ENCODE results near the gene SPACDR. TPM values are rescaled to one million over a fixed set of nuclear protein-coding genes. Genes with fewer than 3 reads are reported as not detected.

Gene SPACDR
- total RNA-seq, 1 experiment from 2014 or later: 2.9 TPM

DNA sequence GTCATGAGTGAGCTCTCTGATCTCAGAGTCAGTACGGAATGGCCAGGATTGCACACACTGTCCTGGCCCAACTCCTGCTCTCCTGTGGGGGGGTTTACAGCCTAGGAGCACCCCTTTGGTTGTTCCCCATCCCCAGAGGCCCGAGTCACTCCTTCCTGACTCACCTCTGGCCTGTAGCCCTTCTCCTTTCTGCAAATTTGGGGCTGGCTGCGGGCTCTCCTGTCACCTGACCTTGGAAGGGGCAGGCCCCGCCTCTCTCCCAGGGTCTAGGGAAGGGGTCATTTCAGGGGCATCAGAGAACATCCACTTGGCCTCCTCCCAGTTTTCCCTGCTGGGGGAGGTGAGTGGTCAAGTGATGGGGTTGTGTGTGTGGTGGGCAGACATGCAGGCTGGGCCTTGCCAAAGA is 21.4 kb upstream of the SPACDR start:
- Histone ChIP-seq H3K4me1 (ENCODE audit: insufficient read depth, low read length, poor library complexity, severe bottlenecking) (peaks cover 10% of the 10 kb centered on the region), H3K27me3 (replicated peaks; ENCODE audit: insufficient read depth, low read depth, low read length, poor library complexity) (no peaks in the 10 kb centered on the region), H3K27ac (ENCODE audit: low read depth, low read length, poor library complexity, severe bottlenecking) (no peak overlapping the region), H3K36me3 (ENCODE audit: insufficient read depth, low read length, poor library complexity, severe bottlenecking) (no peaks in the 10 kb centered on the region), H3K4me3 (ENCODE audit: low read depth, low read length, poor library complexity, severe bottlenecking) (no peak overlapping the region), H3K9me3 (ENCODE audit: low read depth, low read length, poor library complexity, severe bottlenecking) (no peaks in the 10 kb centered on the region)
- DNase-seq (ENCODE audit: low spot score): no peak
- POLR2A ChIA-PET (ENCODE audit: low non-redundant PET): no interaction called here
- no TSS peak for BruUV-seq (replicated peaks)
- TF ChIP-seq EZH2 (IDR thresholded peaks at IDR 0.05; ENCODE audit: borderline replicate concordance, low read depth, low read length, poor library complexity, severe bottlenecking): no peak
- TF ChIP-seq, protein P1, sequence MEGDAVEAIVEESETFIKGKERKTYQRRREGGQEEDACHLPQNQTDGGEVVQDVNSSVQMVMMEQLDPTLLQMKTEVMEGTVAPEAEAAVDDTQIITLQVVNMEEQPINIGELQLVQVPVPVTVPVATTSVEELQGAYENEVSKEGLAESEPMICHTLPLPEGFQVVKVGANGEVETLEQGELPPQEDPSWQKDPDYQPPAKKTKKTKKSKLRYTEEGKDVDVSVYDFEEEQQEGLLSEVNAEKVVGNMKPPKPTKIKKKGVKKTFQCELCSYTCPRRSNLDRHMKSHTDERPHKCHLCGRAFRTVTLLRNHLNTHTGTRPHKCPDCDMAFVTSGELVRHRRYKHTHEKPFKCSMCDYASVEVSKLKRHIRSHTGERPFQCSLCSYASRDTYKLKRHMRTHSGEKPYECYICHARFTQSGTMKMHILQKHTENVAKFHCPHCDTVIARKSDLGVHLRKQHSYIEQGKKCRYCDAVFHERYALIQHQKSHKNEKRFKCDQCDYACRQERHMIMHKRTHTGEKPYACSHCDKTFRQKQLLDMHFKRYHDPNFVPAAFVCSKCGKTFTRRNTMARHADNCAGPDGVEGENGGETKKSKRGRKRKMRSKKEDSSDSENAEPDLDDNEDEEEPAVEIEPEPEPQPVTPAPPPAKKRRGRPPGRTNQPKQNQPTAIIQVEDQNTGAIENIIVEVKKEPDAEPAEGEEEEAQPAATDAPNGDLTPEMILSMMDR (conservative IDR thresholded peaks at IDR 0.05; ENCODE audit: low read depth, low read length): no peak
- intact Hi-C loops (cut with micrococcal nuclease; ENCODE audit: unreplicated experiment): no loop called here
- CTCF ChIA-PET: no interaction called here

DNA sequence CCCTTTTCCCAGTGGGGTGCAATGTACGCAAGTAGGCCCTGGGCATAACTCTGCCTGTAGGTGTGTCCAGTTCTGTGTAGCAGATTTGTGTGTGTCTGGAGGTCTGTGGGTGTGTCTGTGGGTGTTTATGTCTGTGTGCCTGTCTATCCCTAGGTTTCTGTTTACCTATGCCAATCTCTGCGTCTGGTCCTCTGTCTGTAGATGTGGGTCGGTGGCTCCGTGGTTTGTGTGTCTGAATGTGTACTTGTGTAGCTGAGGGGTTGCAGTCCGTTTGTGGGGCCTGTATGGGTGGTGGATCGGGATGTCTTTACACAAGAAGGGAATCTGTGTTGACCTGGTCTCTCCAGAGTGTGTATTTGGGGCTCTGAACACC is 20.6 kb upstream of the SPACDR start:
- peak overlapping the region; percentile 57 for H3K4me3 ChIP-seq (ENCODE audit: low read depth, low read length, poor library complexity, severe bottlenecking)
- TF ChIP-seq EZH2 (IDR thresholded peaks at IDR 0.05; ENCODE audit: borderline replicate concordance, low read depth, low read length, poor library complexity, severe bottlenecking): no peak
- TF ChIP-seq, protein P1 (conservative IDR thresholded peaks at IDR 0.05; ENCODE audit: low read depth, low read length): no peak
- no peaks in the 10 kb centered on the region for H3K36me3 ChIP-seq (ENCODE audit: insufficient read depth, low read length, poor library complexity, severe bottlenecking)
- intact Hi-C loops (cut with micrococcal nuclease; ENCODE audit: unreplicated experiment): no loop called here
- no peaks in the 10 kb centered on the region for H3K27me3 ChIP-seq (replicated peaks; ENCODE audit: insufficient read depth, low read depth, low read length, poor library complexity)
- ChIA-PET CTCF (no interaction called here), POLR2A (ENCODE audit: low non-redundant PET) (no interaction called here)
- no TSS peak for BruUV-seq (replicated peaks)
- DNase-seq (ENCODE audit: low spot score): no peak
- peaks cover 12% of the 10 kb centered on the region for H3K4me1 ChIP-seq (ENCODE audit: insufficient read depth, low read length, poor library complexity, severe bottlenecking)
- H3K27ac ChIP-seq (ENCODE audit: low read depth, low read length, poor library complexity, severe bottlenecking): no peak overlapping the region
- no peaks in the 10 kb centered on the region for H3K9me3 ChIP-seq (ENCODE audit: low read depth, low read length, poor library complexity, severe bottlenecking)

DNA sequence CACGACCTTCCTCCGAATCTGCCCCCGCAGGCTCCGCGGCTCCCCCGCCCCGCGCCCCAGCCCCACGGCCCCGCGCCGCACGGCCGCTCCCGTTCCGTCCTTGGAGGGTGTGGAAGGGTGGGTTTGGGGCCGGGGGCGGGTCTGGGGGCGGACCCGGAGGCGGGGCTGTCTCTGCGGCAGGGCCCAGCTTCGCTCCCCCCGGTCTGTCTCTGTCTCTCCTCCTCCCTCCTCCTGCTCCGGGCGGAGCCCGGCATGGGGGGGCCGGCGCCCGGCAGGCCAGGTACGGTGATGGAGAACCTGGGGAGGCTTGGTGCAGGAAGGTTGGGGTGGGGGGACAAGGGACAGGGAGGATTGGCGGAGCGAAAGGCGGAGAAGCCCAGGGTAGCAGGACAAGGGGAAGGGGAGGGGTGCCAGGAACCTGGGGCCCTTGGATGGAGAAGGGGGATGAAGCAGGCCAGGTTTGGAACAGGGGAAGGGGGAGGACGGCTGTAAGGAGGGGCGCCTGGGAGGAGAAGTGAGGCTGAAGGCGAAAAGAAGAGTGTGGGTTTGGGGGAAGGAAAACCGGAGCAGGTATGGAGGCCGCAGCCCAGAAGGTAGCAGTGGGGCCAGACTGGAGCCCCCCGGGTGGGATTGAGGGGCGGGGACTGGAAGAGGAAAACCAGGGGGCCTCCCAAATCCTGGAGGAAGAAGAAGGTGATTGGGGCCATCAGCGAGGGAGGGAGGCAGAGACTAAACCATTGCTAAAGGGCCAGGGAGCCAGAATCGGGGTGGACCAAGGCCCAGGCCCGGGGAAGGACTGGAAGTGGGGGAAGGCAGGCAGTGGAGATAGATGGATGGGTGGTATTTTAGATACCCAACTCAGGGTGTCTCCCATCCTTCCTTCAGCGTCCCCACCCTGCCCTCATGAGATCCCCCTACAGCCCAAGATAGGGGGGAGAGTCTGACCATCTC is 19.9 kb upstream of the SPACDR start, which contains the start of gene NYAP1:
TSS of gene NYAP1 (plus strand) at position 206 of the 951 bp plus-strand sequence. CDS start 1,385 bp downstream, outside the sequence.
- DNase-seq (ENCODE audit: low spot score): peak; percentile 73
- Histone ChIP-seq H3K9me3 (ENCODE audit: low read depth, low read length, poor library complexity, severe bottlenecking) (no peaks in the 10 kb centered on the region), H3K27me3 (replicated peaks; ENCODE audit: insufficient read depth, low read depth, low read length, poor library complexity) (no peaks in the 10 kb centered on the region), H3K36me3 (ENCODE audit: insufficient read depth, low read length, poor library complexity, severe bottlenecking) (no peaks in the 10 kb centered on the region), H3K27ac (ENCODE audit: low read depth, low read length, poor library complexity, severe bottlenecking) (no peak within 1 kb of the TSS), H3K4me3 (ENCODE audit: low read depth, low read length, poor library complexity, severe bottlenecking) (peak within 1 kb of the TSS; percentile 57), H3K4me1 (ENCODE audit: insufficient read depth, low read length, poor library complexity, severe bottlenecking) (peaks cover 14% of the 10 kb centered on the region)
- TF ChIP-seq EZH2 (IDR thresholded peaks at IDR 0.05; ENCODE audit: borderline replicate concordance, low read depth, low read length, poor library complexity, severe bottlenecking): no peak
- TF ChIP-seq, protein P1 (conservative IDR thresholded peaks at IDR 0.05; ENCODE audit: low read depth, low read length): no peak
- no TSS peak for BruUV-seq (replicated peaks)
- ChIA-PET POLR2A (ENCODE audit: low non-redundant PET) (no interaction called here), CTCF (interaction anchor here (0.5 kb wide), 1 partner anchor 80 kb away, joined by 4 read pairs; no protein-coding TSS in a partner anchor)
- intact Hi-C loops (cut with micrococcal nuclease; ENCODE audit: unreplicated experiment): no loop called here

All from A673 (cell line).